HL-60 (cell line): ENCODE results near the gene HS6ST2.

Source experiments
- POLR2AphosphoS5 ChIP-seq: IDR thresholded peaks from 2 replicates; pipeline ENCODE4 v1.6.1; 2012; ENCODE audit warnings: low read depth
- SPI1 ChIP-seq: IDR thresholded peaks from 2 replicates; pipeline ENCODE4 v1.6.1; 2012; ENCODE audit warnings: low read depth, mild to moderate bottlenecking, borderline replicate concordance
- TF ChIP-seq, protein P1 (sequence below): IDR thresholded peaks from one replicate; pipeline ENCODE4 v1.5.1; 2011; ENCODE audit warnings: low read length, control low read depth, inconsistent platforms; ENCODE audit not compliant: insufficient read depth

DNA sequence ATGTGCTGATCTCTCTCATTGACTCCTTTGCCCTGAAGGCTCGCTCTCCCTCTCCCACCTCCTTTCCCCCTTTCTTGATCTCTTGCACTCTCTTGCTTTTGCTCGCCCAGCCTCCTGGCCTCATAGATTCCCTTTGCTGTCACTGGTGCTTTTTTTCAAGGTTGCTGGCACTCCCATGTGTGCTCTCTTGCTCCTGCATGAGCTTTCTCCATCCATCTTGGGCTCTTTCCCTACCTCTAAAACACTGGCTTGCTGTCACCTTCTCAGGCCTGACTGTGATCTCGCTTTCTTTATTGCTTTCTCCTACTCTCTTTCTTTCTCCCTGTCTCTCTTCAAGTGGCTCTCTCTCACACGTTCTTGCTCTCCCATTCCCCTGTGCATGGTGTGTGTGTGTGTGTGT, 202.0 kb downstream of the HS6ST2 start:
- TF ChIP-seq, protein P1, sequence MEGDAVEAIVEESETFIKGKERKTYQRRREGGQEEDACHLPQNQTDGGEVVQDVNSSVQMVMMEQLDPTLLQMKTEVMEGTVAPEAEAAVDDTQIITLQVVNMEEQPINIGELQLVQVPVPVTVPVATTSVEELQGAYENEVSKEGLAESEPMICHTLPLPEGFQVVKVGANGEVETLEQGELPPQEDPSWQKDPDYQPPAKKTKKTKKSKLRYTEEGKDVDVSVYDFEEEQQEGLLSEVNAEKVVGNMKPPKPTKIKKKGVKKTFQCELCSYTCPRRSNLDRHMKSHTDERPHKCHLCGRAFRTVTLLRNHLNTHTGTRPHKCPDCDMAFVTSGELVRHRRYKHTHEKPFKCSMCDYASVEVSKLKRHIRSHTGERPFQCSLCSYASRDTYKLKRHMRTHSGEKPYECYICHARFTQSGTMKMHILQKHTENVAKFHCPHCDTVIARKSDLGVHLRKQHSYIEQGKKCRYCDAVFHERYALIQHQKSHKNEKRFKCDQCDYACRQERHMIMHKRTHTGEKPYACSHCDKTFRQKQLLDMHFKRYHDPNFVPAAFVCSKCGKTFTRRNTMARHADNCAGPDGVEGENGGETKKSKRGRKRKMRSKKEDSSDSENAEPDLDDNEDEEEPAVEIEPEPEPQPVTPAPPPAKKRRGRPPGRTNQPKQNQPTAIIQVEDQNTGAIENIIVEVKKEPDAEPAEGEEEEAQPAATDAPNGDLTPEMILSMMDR, result no peak
- no peak for TF ChIP-seq SPI1
- no peak for TF ChIP-seq POLR2AphosphoS5
